ENCODE results near the gene RRM2.

Gene RRM2

GRCh38 chr2:10122500-10123280 lies at the start of gene RRM2:
Gene RRM2, plus strand, starts transcription at chr2:10122739. Its CDS starts 60 bp downstream, at chr2:10122799.
- TF ChIP-seq CTCF (IDR thresholded peaks at IDR 0.05; ENCODE audit: low read depth, low read length): no peak
- DNase-seq (ENCODE audit: low read depth in 2 of 2): peak; percentile 90 to 93
- H3K4me3 ChIP-seq (replicated peaks in 1 of 2; ENCODE audit: low read depth in 2 of 2, low read length in 2 of 2): peak within 1 kb of the TSS; percentile 74 to 75

GRCh38 chr2:10073706-10074105 lies 48.8 kb upstream of the RRM2 start:
- H3K4me3 ChIP-seq (replicated peaks in 1 of 2; ENCODE audit: low read depth in 2 of 2, low read length in 2 of 2): no peak overlapping the region
- no peak for DNase-seq (ENCODE audit: low read depth in 2 of 2)
- no peak for TF ChIP-seq CTCF (IDR thresholded peaks at IDR 0.05; ENCODE audit: low read depth, low read length)

GRCh38 chr2:10075101-10075500 lies 47.4 kb upstream of the RRM2 start:
- DNase-seq (ENCODE audit: low read depth in 2 of 2): no peak
- no peak for TF ChIP-seq CTCF (IDR thresholded peaks at IDR 0.05; ENCODE audit: low read depth, low read length)
- no peak overlapping the region for H3K4me3 ChIP-seq (replicated peaks in 1 of 2; ENCODE audit: low read depth in 2 of 2, low read length in 2 of 2)

GRCh38 chr2:10075571-10076209 lies 46.8 kb upstream of the RRM2 start:
- DNase-seq (ENCODE audit: low read depth in 2 of 2): no peak
- no peak overlapping the region for H3K4me3 ChIP-seq (replicated peaks in 1 of 2; ENCODE audit: low read depth in 2 of 2, low read length in 2 of 2)
- TF ChIP-seq CTCF (IDR thresholded peaks at IDR 0.05; ENCODE audit: low read depth, low read length): no peak

GRCh38 chr2:10076511-10076910 lies 46.0 kb upstream of the RRM2 start:
- DNase-seq (ENCODE audit: low read depth in 2 of 2): no peak
- no peak for TF ChIP-seq CTCF (IDR thresholded peaks at IDR 0.05; ENCODE audit: low read depth, low read length)

GRCh38 chr2:10076988-10077527 lies 45.5 kb upstream of the RRM2 start:
- no peak for TF ChIP-seq CTCF (IDR thresholded peaks at IDR 0.05; ENCODE audit: low read depth, low read length)
- no peak for DNase-seq (ENCODE audit: low read depth in 2 of 2)
- no peak overlapping the region for H3K4me3 ChIP-seq (replicated peaks in 1 of 2; ENCODE audit: low read depth in 2 of 2, low read length in 2 of 2)

More at GRCh38 chr2:10076511-10076910, 46.0 kb upstream of the RRM2 start:
- no peak overlapping the region for H3K4me3 ChIP-seq (replicated peaks in 1 of 2; ENCODE audit: low read depth in 2 of 2, low read length in 2 of 2)

All from cardiac fibroblast (primary cell).